Right atrium auricular region (tissue), 2 donors: Measurements from ENCODE around the gene COX5A. TPM values are rescaled to one million over a fixed set of nuclear protein-coding genes. Genes with fewer than 3 reads are reported as not detected.
A peak's percentile ranks its signal among the peaks of the same experiment; 100 is the strongest.
"Not testable (repeated sequence)": the region's sequence is repeated elsewhere in the genome, so short reads cannot be mapped to it uniquely, and the experiment has no call there.

Experiments
- DNase-seq: peaks from one replicate; pipeline ENCODE4 v3.0.0-alpha.2; 2019; ENCODE audit warnings: low spot score
- H3K27ac ChIP-seq, 2 donors: fragments of 200-600 bp; sonication (generic); 1 replicate in 1 of 2; 2 replicates in 1 of 2; pipeline ENCODE4 v1.5.1; 2016 to 2019
- H3K27me3 ChIP-seq, 2 donors: fragments of 200-600 bp; sonication (generic); one replicate each; pipeline versions ENCODE4 v1.5.1 to v1.6.0; 2017 to 2019
- H3K36me3 ChIP-seq: fragments of 200-600 bp; sonication (generic); one replicate; pipeline ENCODE4 v1.5.1; 2016
- H3K4me1 ChIP-seq, 2 donors: fragments of 200-600 bp; sonication (generic); one replicate each; pipeline versions ENCODE4 v1.5.1 to v1.6.0; 2017 to 2019
- H3K4me3 ChIP-seq, 2 donors: fragments of 200-600 bp; sonication (generic); 1 replicate in 1 of 2; 2 replicates in 1 of 2; pipeline ENCODE4 v1.5.1; 2017 to 2019; ENCODE audit warnings: mild to moderate bottlenecking in 1 of 2, moderate library complexity in 1 of 2
- H3K9me3 ChIP-seq, 2 donors: fragments of 200-600 bp; sonication (generic); one replicate each; pipeline ENCODE4 v1.5.1; 2019
- CTCF ChIP-seq, 2 donors: fragments of 200-600 bp; sonication (generic); IDR thresholded peaks; one replicate each; pipeline ENCODE4 v1.5.1; 2019; ENCODE audit warnings: antibody characterized with exemption in 2 of 2
- total RNA-seq, 2 donors: library from RNA; depleted of rRNA; stranded (reverse); fragments of >200 nt; gene quantifications; one replicate each; pipeline ENCODE4 v1.1.0, GENCODE V29; 2016

The COX5A gene
- total RNA-seq, 2 donors from 2014 or later = 399 to 869 TPM

GRCh38 chr15:74933573-74933972, 4.3 kb downstream of the COX5A start:
- Histone ChIP-seq H3K36me3 (peaks cover 20% of the 10 kb centered on the region), H3K4me3 (no peak overlapping the region), H3K27ac (peak overlapping the region in 1 of 2 donors; percentile 27), H3K4me1 (peaks cover 0 to 39% of the 10 kb centered on the region in 2 donors), H3K27me3 (no peaks in the 10 kb centered on the region), H3K9me3 (no peaks in the 10 kb centered on the region)
- DNase-seq = no peak
- no peak for TF ChIP-seq CTCF (IDR thresholded peaks at IDR 0.05)

- Histone ChIP-seq H3K9me3 (no peaks in the 10 kb centered on the region), H3K27ac (no peak overlapping the region), H3K27me3 (no peaks in the 10 kb centered on the region), H3K36me3 (peaks cover 62% of the 10 kb centered on the region), H3K4me3 (no peak overlapping the region), H3K4me1 (peaks cover 0 to 6% of the 10 kb centered on the region in 2 donors)
- no peak for DNase-seq
- TF ChIP-seq CTCF (IDR thresholded peaks at IDR 0.05) = no peak
These were observed 9.1 kb downstream of the COX5A start for GRCh38 chr15:74928771-74929198.

- H3K4me1 ChIP-seq = no peaks in the 10 kb centered on the region
- no peak overlapping the region for H3K27ac ChIP-seq
- no peaks in the 10 kb centered on the region for H3K9me3 ChIP-seq
- H3K27me3 ChIP-seq = no peaks in the 10 kb centered on the region
- no peak for DNase-seq
- H3K36me3 ChIP-seq = peaks cover 94% of the 10 kb centered on the region
- no peak for TF ChIP-seq CTCF (IDR thresholded peaks at IDR 0.05)
- no peak overlapping the region for H3K4me3 ChIP-seq
These were observed 13.3 kb downstream of the COX5A start for GRCh38 chr15:74924525-74924924.

- TF ChIP-seq CTCF (IDR thresholded peaks at IDR 0.05) = no peak
- Histone ChIP-seq H3K9me3 (no peaks in the 10 kb centered on the region), H3K27ac (no peak overlapping the region), H3K4me1 (no peaks in the 10 kb centered on the region), H3K4me3 (no peak overlapping the region), H3K36me3 (peaks cover 96% of the 10 kb centered on the region), H3K27me3 (no peaks in the 10 kb centered on the region)
- no peak for DNase-seq
These were observed 17.4 kb downstream of the COX5A start for GRCh38 chr15:74920456-74920855.

- no peak for TF ChIP-seq CTCF (IDR thresholded peaks at IDR 0.05)
- peaks cover 95% of the 10 kb centered on the region for H3K36me3 ChIP-seq
These were observed 20.2 kb downstream of the COX5A start for GRCh38 chr15:74917676-74918075.

GRCh38 chr15:74913799-74914198, 24.1 kb downstream of the COX5A start:
- not testable (repeated sequence) for H3K4me3 ChIP-seq, H3K27me3 ChIP-seq, H3K27ac ChIP-seq

More at GRCh38 chr15:74917676-74918075, 20.2 kb downstream of the COX5A start:
- Histone ChIP-seq H3K9me3 (no peaks in the 10 kb centered on the region), H3K27me3 (no peaks in the 10 kb centered on the region), H3K4me3 (no peak overlapping the region), H3K27ac (no peak overlapping the region), H3K4me1 (no peaks in the 10 kb centered on the region)
- DNase-seq = no peak

More at GRCh38 chr15:74913799-74914198, 24.1 kb downstream of the COX5A start:
- H3K9me3 ChIP-seq, DNase-seq, H3K4me1 ChIP-seq: not testable (repeated sequence)
- H3K36me3 ChIP-seq = peaks cover 64% of the 10 kb centered on the region
